GM18498 (cell line): ENCODE measurements around the gene ANKRD42.
"Not testable (repeated sequence)": the region's sequence is repeated elsewhere in the genome, so short reads cannot be mapped to it uniquely, and the experiment has no call there.

ENCODE experiments used
- ATAC-seq: cut with Tn5 transposase; IDR thresholded peaks from one replicate; pipeline ENCODE4 v1.9.1; 2021; ENCODE audit warnings: mild to moderate bottlenecking, moderate library complexity; ENCODE audit not compliant: unreplicated experiment

ANKRD42 gene

DNA sequence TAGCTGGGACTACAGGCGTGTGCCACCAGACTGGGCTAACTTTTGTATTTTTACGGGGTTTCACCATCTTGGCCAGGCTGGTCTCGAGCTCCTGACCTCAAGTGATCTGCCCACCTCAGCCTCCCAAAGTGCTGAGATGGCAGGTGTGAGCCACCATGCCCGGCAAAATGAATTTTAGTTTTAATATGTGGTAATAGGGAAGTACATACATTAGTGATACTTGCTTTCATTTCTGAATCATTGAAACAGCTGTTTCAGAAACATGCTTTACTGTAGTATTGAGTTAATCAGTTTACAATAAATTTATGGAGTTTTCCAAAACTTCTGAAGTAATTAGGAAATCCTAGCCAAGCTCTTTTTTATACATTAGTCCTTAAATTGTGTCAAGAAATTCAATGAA lies 21.0 kb upstream of the ANKRD42 start:
- ATAC-seq = no peak

DNA sequence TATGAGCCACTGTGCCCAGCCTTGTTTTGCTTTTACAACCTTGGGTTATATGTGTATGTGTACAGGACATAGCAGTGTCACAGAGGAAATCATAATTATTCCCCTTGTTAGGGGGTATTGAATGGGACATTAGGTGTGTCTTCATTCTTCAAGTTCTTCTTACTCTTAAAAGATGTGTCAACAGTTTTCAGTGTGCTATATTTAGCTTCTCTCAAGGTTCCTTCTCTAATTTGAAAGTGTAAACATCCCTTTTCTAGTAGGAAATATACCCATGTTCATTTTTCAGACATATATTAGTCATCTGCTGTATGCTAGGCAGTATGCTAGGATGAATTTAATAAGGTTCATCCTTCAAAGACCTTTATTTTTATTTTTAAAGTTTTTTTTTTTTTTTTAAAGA lies 19.5 kb upstream of the ANKRD42 start:
- peak; percentile 52 for ATAC-seq

DNA sequence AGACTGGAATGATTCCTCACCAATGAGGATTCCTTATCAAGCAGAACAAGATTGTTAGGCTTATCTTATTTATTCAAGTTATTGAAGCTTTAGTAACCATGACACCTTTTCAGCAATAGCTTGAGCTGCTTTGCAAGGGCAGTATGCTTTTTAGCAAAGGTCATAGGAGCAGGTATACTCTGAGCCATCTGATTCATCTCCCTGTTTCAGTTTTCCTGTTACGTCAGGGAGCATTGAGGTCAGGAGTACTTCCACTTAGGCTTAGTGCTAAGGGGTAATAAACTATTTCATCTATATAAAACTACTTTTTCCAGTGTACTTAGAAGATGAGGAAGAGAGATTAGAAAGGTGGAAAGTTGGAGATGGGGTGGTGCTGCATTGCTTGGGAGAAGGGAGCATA lies 17.7 kb upstream of the ANKRD42 start:
- no peak for ATAC-seq

DNA sequence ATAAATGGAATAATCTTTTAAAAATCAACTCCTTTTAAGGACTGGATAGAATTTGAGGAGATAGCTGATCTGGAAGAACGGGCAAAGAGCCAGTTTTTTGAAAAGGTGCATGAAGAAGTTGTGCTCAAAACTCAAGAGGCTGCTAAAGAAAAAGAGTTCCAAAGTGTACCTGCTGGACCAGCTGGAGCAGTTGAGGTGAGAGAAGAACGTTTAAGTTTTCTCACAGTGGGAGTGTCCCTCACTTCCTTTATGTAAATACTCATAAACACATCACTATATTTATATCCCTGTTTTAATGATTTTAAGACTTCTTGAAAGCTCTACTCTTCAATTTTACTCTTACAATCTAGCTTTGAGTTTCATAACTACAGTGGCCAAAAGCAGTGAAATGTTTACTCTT lies 11.7 kb upstream of the ANKRD42 start:
- no peak for ATAC-seq

DNA sequence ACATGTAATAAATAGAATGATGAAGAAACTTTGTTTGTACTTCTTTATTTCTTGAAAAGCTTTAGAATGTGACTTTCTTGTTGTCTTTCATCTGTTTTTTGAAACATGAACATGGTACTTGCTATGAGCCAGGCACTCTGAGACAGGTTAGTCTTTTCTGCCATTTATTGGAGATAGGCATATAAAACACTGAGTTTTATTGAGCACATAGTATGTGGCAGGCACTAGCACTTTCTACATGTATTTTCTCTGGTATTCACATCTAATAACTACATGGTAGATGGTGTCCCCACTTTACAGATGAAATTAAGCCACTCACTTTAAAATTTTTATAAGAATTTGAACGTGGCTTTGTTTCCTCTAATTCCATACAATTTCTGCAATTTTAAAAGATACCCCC lies 7.7 kb upstream of the ANKRD42 start:
- ATAC-seq = no peak

DNA sequence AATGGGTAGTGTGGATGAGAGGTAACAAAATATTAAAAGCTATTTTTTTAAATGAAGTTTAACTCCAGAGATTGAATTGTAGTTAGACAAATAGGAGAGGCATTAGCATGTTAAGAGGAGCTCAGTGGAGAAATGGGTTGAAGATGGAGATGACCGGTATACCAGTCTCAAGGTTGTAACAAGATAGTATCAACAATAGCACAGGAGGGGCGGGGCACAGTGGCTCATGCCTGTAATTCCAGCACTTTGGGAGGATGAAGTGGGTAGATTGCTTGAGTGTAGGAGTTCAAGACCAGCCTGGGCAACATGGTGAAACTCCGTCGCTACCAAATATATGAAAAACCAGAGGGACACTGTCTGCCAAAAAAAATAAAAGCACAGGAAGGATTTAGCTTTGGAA lies 6.0 kb upstream of the ANKRD42 start:
- no peak for ATAC-seq

DNA sequence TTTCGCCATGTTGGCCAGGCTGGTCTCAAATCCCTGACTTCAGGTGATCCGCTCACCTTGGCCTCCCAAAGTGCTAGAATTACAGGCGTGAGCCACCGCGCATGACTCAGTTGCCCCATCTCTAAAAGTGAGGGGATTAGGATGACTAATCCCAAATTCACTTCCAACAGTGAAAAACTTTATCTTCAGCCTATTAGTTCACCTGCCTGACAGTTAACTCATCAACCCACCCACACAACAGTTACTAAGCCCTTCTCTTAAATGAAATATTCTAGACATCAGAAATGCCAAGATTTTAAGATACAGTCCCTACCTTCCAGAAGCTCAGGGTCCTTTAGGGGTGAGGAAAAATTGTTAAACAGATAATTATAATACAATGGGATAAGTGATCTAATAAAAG lies 2.0 kb upstream of the ANKRD42 start:
- no peak for ATAC-seq

DNA sequence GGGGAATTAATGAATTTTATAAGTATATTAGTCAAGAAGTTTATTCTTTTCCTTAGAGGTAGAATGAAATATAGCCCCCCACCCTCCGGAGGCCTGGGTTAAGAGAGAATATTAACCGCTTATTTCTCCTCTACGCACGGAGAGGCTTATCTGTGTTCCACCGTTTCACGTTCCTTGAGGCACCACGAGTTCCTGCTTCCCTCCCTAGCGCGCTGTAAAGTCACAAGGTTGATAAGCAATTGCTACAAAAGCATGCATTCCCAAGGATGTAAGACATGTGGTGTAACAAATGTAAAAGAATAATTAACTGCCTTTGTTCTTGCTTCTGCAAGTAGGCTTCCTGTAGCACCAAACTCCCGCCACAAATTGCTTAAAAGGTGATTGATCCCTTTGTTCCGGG lies 1.5 kb upstream of the ANKRD42 start:
- ATAC-seq = no peak

DNA sequence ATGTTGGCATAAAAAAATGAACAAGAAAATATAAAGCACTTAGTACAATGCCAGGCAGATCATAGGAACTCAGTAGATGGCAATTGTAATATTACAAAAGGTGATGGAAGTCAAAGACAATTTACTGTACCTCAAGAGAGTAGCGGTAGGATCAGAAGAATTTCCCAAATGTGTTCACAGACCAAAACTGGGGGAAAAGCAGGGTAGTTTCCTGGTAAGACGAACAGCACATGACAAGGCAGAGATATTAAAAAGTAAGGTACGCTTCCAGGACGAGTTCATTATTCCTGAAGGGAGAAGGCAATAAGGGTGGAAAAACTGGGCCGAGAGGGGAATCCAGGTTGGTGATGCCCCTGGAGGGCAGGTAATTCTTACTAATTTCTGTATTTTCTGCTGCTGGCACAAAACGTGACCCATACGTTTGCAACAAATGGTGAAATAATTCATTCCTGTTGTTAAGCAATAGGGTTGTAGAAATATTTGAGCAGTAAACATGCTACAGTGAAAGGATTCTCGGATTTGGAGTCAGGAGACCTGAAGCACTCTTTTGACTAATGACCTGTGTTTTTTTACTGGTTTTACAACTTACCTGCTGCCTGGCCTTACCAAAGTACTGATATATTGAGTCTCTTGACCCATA lies 786 bp upstream of the ANKRD42 start:
- no peak for ATAC-seq

DNA sequence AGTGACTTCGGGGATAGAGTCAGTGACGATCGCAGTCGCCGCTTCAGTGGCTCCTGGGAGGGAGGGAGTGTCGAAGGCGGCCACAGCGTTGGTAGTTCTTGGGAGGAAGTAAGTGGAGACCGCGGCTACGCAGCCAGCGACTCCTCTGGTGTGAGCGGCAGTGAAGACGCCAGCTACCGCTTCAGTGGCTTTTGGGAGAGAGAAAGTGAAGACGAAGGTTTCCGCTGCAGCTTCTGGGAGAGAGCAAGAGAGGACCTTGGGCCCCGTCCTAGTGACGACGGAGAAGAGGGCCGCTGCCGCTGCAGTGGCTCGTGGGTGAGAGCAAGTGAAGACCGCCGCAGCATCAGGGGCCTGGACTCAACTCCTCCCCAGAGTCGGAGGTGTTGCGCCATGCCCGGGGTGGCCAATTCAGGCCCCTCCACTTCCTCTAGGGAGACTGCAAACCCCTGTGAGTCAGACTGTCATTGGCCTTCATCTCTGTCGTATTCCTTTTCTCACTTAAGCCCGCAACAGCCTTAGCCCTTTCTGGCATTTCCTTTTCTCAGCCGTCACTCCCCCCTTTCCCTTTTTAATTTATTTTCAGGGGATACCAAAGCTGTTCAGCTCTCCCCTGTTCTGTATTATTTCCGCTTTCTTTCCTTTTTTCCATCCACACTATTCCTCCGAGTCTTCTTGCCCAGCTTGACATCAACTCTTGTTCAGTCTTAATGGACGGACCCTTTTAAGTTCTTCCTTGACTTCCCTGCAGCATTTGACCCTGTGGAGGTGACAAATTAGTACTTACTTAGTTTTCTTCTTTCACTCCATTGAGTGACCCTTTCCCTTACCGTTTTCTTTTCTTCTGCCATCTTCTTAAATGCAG lies 1.0 kb downstream of the ANKRD42 start:
- ATAC-seq = peak; percentile 55

DNA sequence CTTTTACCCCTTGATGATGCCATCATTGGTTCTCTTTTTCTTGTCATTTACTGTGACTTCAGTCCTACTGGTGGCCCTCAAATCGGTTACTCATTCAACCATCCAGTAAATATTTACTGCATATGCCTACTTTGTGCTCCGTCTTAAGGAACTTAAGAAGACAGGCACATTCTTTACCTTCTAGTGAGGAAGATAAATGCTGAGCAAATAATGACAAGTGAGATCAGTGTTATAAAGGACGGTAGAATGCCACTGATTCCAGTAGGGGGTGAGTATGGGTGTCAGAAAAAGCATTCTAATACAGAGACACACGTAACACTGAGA lies 1.6 kb downstream of the ANKRD42 start:
- ATAC-seq = no peak

DNA sequence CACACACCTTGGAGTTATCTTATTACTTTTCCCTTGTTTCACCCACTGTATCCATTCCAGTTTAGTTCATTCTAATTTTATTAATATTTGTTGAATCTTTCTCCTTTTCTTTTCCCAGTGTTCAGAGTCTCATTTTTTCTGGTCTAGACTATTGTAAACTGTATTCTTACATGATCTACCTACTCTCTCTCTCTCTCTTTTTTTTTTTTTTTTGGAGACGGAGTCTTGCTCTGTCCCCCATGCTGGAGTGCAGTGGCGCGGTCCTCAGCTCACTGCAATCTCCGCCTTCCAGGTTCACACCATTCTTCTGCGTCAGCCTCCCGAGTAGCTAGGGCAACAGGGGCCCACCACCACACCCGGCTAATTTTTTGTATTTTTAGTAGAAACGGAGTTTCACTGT lies 2.1 kb downstream of the ANKRD42 start:
- no peak for ATAC-seq

DNA sequence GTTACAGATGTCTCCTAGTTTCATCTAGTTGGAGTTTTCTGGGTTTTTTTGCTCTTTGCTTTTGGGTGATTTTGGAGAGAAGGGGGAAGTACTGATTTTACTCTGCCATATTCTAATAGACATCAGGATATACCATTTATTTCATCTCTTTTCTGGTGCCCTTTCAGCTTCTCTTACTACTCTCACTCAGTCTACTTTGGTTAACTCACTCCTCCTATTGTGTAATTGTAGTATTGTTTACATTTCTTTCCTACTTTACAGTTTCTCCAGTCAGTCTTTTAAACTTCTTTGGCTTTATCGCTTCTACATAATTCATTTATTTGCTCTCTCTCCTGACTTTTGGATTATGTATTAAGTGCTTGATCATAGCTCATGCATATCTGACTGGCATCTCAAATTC lies 6.5 kb downstream of the ANKRD42 start:
- no peak for ATAC-seq

DNA sequence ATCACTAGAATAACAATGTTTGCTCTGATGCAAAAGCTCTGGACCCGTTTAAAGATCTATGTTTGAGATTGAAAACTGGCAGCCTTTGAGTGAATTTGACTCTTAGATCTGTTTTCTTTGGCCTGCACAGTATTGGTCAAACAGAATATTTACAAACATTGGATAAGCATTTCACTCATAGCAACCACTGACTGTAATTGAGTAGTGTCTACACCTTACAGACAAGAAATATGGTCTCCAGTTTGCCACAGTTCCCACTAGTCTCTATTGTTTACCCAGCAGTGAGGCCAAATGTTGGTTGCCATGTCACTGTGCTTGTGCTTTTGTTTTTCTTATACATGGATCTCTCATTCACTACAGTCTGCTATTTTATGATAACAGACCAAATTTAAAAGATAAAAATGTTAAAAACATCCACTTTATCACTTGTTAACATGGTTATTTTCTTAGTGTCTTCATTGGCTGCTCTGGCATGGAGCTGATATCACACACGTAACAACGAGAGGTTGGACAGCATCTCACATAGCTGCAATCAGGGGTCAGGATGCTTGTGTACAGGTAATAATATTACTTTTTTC lies 12.2 kb downstream of the ANKRD42 start:
- ATAC-seq = no peak

DNA sequence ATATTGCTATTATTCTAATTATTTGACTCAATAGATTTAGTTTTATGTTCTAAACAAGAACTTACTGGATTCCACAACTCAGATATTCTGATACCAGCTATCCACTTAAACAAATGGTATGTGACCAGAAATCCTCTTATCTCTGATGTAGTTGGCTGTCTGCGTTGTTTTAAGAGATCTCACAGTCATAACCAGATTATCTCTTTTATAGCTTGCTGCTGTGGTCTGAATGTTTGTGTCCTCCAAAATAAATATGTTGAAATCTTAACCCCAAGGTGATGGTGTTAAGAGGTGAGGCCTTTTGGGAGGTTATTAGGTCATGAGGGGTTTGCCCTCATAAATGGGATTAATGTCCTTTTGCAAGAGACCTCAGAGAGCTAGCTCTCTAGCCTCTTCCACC lies 12.7 kb downstream of the ANKRD42 start:
- no peak for ATAC-seq

DNA sequence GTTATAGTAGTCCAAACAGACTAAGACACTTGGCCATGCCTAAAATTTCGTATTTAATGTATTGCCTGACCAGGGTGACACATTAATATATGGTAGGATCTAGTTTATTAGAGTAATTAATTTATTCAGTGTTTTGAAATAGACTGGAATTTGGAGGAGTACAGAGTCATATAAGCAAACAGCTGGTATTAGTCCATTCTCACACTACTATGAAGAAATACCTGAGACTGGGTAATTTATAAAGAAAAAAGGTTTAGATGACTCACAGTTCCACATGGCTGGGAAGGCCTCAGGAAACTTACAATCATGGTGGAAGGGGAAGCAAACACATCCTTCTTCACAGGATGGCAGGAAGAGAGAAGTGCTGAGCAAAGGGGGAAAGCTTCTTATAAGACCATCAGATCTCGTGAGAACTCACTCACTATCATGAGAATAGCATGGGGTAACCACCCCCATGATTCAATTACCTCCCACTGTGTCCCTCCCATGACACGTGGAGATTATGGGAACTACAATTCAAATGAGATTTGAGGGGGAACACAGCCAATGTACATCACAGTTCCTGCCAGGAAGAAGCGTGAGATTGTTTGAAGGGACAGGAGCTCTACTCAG lies 13.4 kb downstream of the ANKRD42 start:
- not testable (repeated sequence) for ATAC-seq

DNA sequence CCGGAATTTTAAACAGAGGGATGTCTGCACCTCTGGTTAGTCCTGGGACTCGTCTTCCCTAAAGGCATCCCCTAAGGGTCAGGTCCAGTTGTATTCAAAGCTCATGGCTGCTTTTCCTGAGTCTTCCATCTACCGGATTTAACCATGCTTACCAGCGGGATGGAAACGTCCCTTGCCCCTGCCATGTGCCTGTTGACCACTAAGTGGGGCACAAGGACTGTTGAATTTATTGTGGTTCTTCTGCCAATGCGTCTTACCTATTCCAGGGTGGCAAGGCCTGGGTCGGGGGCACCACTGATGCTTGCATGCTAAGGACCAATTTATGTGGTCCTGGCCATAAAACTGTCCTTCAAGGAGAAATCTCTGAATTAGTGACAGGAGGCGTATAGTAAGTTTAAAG lies 25.6 kb downstream of the ANKRD42 start:
- no peak for ATAC-seq

DNA sequence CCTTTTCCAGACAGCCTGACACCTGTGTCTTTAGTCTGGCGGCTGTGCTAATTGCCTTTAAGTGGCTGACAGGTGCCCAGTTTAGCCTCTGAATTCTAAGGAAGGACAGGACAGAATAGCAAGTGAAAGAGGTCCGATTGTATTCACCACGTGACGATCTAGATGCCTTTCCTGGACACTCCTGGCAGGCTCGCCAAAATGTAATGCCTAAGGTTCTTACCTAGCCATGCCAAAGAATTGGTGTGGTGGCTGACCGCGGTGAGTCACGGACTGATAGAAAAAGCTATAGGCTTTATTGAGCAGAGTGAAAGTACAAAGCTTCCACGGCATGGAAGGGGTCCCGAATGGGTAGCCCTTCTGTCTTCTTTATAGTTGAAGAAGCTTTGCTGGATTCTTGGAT lies 26.7 kb downstream of the ANKRD42 start:
- no peak for ATAC-seq

DNA sequence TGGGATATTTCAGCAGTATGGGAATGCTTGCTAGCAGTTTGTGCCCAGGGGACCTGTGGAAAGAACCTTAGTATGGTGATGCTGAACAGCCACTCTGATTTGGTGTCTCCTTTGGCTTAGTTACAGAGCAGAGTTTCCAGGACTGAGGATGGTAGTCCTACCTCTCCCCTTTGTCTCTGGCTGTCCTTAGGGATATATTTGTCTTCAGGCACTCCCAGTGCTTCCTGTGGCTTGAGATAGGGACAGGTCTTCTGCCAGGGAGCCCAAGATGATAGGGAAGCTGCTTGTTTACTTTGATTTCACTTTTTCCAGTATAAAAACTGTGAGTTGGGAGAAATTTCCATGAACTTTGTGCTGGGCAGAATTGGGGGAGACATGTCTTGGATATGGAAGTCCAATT lies 28.2 kb downstream of the ANKRD42 start:
- no peak for ATAC-seq

DNA sequence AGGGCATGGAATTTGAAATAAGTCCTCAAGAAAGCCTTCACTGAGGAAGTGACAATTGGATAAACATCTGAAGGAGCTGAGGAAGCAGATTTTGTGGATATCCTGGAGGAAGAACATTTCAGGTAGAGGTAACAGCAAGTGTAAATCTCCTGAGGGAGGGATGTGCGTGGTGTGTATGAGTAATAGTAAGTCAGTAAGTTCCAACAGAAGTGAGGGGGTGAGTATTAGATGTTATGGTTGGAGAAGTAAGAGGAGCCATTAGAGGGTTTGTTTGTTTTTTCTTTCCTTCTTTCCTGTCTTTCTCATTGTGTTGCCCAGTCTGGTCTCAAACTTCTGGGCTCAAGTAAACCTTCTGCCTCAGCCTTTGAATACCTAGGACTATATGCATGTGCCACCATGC lies 29.0 kb downstream of the ANKRD42 start:
- no peak for ATAC-seq

DNA sequence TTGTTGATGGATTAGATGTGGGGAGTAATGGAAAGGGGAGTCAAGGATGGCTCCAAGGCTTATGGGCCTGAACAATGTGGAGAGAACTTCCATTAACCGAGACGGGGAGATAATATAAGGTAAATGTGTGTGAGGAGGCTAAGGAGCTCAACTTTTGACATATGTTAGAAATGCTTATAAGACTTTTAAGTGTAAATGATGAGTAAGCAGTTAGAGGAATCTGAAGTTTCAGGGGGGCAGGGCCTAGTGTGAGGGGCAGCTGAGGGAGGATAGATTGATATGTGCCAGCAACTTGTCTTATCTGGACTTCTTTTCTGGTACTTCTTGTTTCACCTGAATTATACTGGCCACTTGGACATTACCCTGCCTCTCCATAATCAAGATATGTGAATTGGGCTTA lies 29.9 kb downstream of the ANKRD42 start:
- ATAC-seq = no peak

DNA sequence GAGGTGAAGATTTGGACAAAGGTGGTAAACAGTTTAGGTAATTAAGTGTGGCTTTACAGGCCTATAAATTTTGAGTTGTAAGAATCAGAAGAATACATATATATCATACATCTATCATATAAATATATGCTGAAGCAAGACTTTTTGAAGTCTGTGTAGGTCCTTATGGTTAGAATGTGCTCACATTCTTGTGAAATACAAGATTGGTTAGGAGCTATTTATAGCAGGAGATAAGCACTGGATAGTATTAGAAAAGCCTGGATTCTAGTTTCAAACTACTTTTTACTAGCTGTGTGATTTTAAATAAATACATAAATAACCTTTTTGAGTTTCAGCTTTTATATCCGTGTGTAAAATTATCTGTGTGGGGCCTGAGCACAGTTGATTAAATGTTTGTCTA lies 42.3 kb downstream of the ANKRD42 start:
- ATAC-seq = no peak
